ENCODE results near the gene IL5.

IL5 gene

GRCh38 chr5:132506094-132506692, 37.1 kb downstream of the IL5 start:
- no peaks in the 10 kb centered on the region for H3K27me3 ChIP-seq (ENCODE audit: control insufficient read depth in 1 of 2, insufficient read depth in 2 of 2, low read length in 2 of 2)
- no peaks in the 10 kb centered on the region for H3K9me3 ChIP-seq (ENCODE audit: control insufficient read depth in 2 of 2, low read length in 2 of 2)
- H3K9ac ChIP-seq (ENCODE audit: low read length in 2 of 2) = no peak overlapping the region
- H3K27ac ChIP-seq (ENCODE audit: low read length) = peak overlapping the region; percentile 66
- peak overlapping the region in 1 of 2 donors; percentile 47 for H3K4me3 ChIP-seq (ENCODE audit: low read length in 2 of 2)
- H3K4me1 ChIP-seq (ENCODE audit: control insufficient read depth, insufficient read depth, low read length) = peaks cover 18% of the 10 kb centered on the region
- H3K36me3 ChIP-seq (ENCODE audit: control insufficient read depth in 2 of 2, insufficient read depth in 2 of 2, low read length in 2 of 2) = no peaks in the 10 kb centered on the region

- H3K27ac ChIP-seq (ENCODE audit: low read length) = peak overlapping the region; percentile 66
- H3K27me3 ChIP-seq (ENCODE audit: control insufficient read depth in 1 of 2, insufficient read depth in 2 of 2, low read length in 2 of 2) = no peaks in the 10 kb centered on the region
- H3K4me1 ChIP-seq (ENCODE audit: control insufficient read depth, insufficient read depth, low read length) = peaks cover 23% of the 10 kb centered on the region
- no peak overlapping the region for H3K9ac ChIP-seq (ENCODE audit: low read length in 2 of 2)
- H3K4me3 ChIP-seq (ENCODE audit: low read length in 2 of 2) = peak overlapping the region in 1 of 2 donors; percentile 47
- H3K36me3 ChIP-seq (ENCODE audit: control insufficient read depth in 2 of 2, insufficient read depth in 2 of 2, low read length in 2 of 2) = no peaks in the 10 kb centered on the region
- H3K9me3 ChIP-seq (ENCODE audit: control insufficient read depth in 2 of 2, low read length in 2 of 2) = no peaks in the 10 kb centered on the region
Measured at GRCh38 chr5:132505641-132506040, 37.7 kb downstream of the IL5 start.

GRCh38 chr5:132504746-132505145, 38.6 kb downstream of the IL5 start:
- Histone ChIP-seq H3K9me3 (ENCODE audit: control insufficient read depth in 2 of 2, low read length in 2 of 2) (no peaks in the 10 kb centered on the region), H3K27ac (ENCODE audit: low read length) (no peak overlapping the region), H3K36me3 (ENCODE audit: control insufficient read depth in 2 of 2, insufficient read depth in 2 of 2, low read length in 2 of 2) (no peaks in the 10 kb centered on the region), H3K27me3 (ENCODE audit: control insufficient read depth in 1 of 2, insufficient read depth in 2 of 2, low read length in 2 of 2) (no peaks in the 10 kb centered on the region), H3K4me3 (ENCODE audit: low read length in 2 of 2) (no peak overlapping the region), H3K4me1 (ENCODE audit: control insufficient read depth, insufficient read depth, low read length) (peaks cover 23% of the 10 kb centered on the region), H3K9ac (ENCODE audit: low read length in 2 of 2) (no peak overlapping the region)

- Histone ChIP-seq H3K36me3 (ENCODE audit: control insufficient read depth in 2 of 2, insufficient read depth in 2 of 2, low read length in 2 of 2) (no peaks in the 10 kb centered on the region), H3K27me3 (ENCODE audit: control insufficient read depth in 1 of 2, insufficient read depth in 2 of 2, low read length in 2 of 2) (no peaks in the 10 kb centered on the region), H3K27ac (ENCODE audit: low read length) (peak overlapping the region; percentile 92), H3K4me3 (ENCODE audit: low read length in 2 of 2) (no peak overlapping the region), H3K9ac (ENCODE audit: low read length in 2 of 2) (no peak overlapping the region), H3K9me3 (ENCODE audit: control insufficient read depth in 2 of 2, low read length in 2 of 2) (no peaks in the 10 kb centered on the region), H3K4me1 (ENCODE audit: control insufficient read depth, insufficient read depth, low read length) (peaks cover 25% of the 10 kb centered on the region)
Measured at GRCh38 chr5:132503244-132503643, 40.1 kb downstream of the IL5 start.

GRCh38 chr5:132501961-132502931, 41.1 kb downstream of the IL5 start:
- Histone ChIP-seq H3K36me3 (ENCODE audit: control insufficient read depth in 2 of 2, insufficient read depth in 2 of 2, low read length in 2 of 2) (no peaks in the 10 kb centered on the region), H3K4me3 (ENCODE audit: low read length in 2 of 2) (no peak overlapping the region), H3K27me3 (ENCODE audit: control insufficient read depth in 1 of 2, insufficient read depth in 2 of 2, low read length in 2 of 2) (no peaks in the 10 kb centered on the region), H3K9ac (ENCODE audit: low read length in 2 of 2) (no peak overlapping the region), H3K27ac (ENCODE audit: low read length) (peak overlapping the region; percentile 92), H3K9me3 (ENCODE audit: control insufficient read depth in 2 of 2, low read length in 2 of 2) (no peaks in the 10 kb centered on the region), H3K4me1 (ENCODE audit: control insufficient read depth, insufficient read depth, low read length) (peaks cover 35% of the 10 kb centered on the region)

GRCh38 chr5:132501629-132501956, 41.7 kb downstream of the IL5 start:
- H3K4me3 ChIP-seq (ENCODE audit: low read length in 2 of 2) = no peak overlapping the region
- H3K4me1 ChIP-seq (ENCODE audit: control insufficient read depth, insufficient read depth, low read length) = peaks cover 41% of the 10 kb centered on the region
- H3K36me3 ChIP-seq (ENCODE audit: control insufficient read depth in 2 of 2, insufficient read depth in 2 of 2, low read length in 2 of 2) = no peaks in the 10 kb centered on the region
- H3K27ac ChIP-seq (ENCODE audit: low read length) = peak overlapping the region; percentile 92
- H3K27me3 ChIP-seq (ENCODE audit: control insufficient read depth in 1 of 2, insufficient read depth in 2 of 2, low read length in 2 of 2) = no peaks in the 10 kb centered on the region
- no peak overlapping the region for H3K9ac ChIP-seq (ENCODE audit: low read length in 2 of 2)
- H3K9me3 ChIP-seq (ENCODE audit: control insufficient read depth in 2 of 2, low read length in 2 of 2) = no peaks in the 10 kb centered on the region

GRCh38 chr5:132500931-132501628, 42.2 kb downstream of the IL5 start:
- Histone ChIP-seq H3K4me1 (ENCODE audit: control insufficient read depth, insufficient read depth, low read length) (peaks cover 40% of the 10 kb centered on the region), H3K27me3 (ENCODE audit: control insufficient read depth in 1 of 2, insufficient read depth in 2 of 2, low read length in 2 of 2) (no peaks in the 10 kb centered on the region), H3K36me3 (ENCODE audit: control insufficient read depth in 2 of 2, insufficient read depth in 2 of 2, low read length in 2 of 2) (no peaks in the 10 kb centered on the region), H3K9ac (ENCODE audit: low read length in 2 of 2) (peak overlapping the region in 1 of 2 donors; percentile 29), H3K4me3 (ENCODE audit: low read length in 2 of 2) (no peak overlapping the region), H3K9me3 (ENCODE audit: control insufficient read depth in 2 of 2, low read length in 2 of 2) (no peaks in the 10 kb centered on the region), H3K27ac (ENCODE audit: low read length) (peak overlapping the region; percentile 92)

- Histone ChIP-seq H3K27ac (ENCODE audit: low read length) (peak overlapping the region; percentile 92), H3K27me3 (ENCODE audit: control insufficient read depth in 1 of 2, insufficient read depth in 2 of 2, low read length in 2 of 2) (no peaks in the 10 kb centered on the region), H3K9ac (ENCODE audit: low read length in 2 of 2) (peak overlapping the region in 1 of 2 donors; percentile 29), H3K36me3 (ENCODE audit: control insufficient read depth in 2 of 2, insufficient read depth in 2 of 2, low read length in 2 of 2) (no peaks in the 10 kb centered on the region), H3K4me3 (ENCODE audit: low read length in 2 of 2) (no peak overlapping the region), H3K9me3 (ENCODE audit: control insufficient read depth in 2 of 2, low read length in 2 of 2) (no peaks in the 10 kb centered on the region), H3K4me1 (ENCODE audit: control insufficient read depth, insufficient read depth, low read length) (peaks cover 39% of the 10 kb centered on the region)
Measured at GRCh38 chr5:132500244-132500930, 42.9 kb downstream of the IL5 start.

GRCh38 chr5:132499440-132500243, 43.7 kb downstream of the IL5 start:
- Histone ChIP-seq H3K36me3 (ENCODE audit: control insufficient read depth in 2 of 2, insufficient read depth in 2 of 2, low read length in 2 of 2) (no peaks in the 10 kb centered on the region), H3K9me3 (ENCODE audit: control insufficient read depth in 2 of 2, low read length in 2 of 2) (no peaks in the 10 kb centered on the region), H3K27ac (ENCODE audit: low read length) (peak overlapping the region; percentile 92), H3K4me3 (ENCODE audit: low read length in 2 of 2) (no peak overlapping the region), H3K9ac (ENCODE audit: low read length in 2 of 2) (no peak overlapping the region), H3K4me1 (ENCODE audit: control insufficient read depth, insufficient read depth, low read length) (peaks cover 45% of the 10 kb centered on the region), H3K27me3 (ENCODE audit: control insufficient read depth in 1 of 2, insufficient read depth in 2 of 2, low read length in 2 of 2) (no peaks in the 10 kb centered on the region)

All from stomach smooth muscle (tissue), 2 donors.